Measurements from ENCODE around the gene CXCL14.

- TF ChIP-seq, protein P1, sequence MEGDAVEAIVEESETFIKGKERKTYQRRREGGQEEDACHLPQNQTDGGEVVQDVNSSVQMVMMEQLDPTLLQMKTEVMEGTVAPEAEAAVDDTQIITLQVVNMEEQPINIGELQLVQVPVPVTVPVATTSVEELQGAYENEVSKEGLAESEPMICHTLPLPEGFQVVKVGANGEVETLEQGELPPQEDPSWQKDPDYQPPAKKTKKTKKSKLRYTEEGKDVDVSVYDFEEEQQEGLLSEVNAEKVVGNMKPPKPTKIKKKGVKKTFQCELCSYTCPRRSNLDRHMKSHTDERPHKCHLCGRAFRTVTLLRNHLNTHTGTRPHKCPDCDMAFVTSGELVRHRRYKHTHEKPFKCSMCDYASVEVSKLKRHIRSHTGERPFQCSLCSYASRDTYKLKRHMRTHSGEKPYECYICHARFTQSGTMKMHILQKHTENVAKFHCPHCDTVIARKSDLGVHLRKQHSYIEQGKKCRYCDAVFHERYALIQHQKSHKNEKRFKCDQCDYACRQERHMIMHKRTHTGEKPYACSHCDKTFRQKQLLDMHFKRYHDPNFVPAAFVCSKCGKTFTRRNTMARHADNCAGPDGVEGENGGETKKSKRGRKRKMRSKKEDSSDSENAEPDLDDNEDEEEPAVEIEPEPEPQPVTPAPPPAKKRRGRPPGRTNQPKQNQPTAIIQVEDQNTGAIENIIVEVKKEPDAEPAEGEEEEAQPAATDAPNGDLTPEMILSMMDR (IDR thresholded peaks at IDR 0.05): no peak
- TF ChIP-seq SIN3A (IDR thresholded peaks at IDR 0.05; ENCODE audit: borderline replicate concordance, insufficient read depth, low read depth, low read length) (no peak), TCF7L2 (IDR thresholded peaks at IDR 0.05; ENCODE audit: low read depth, low read length) (no peak)
Observed at GRCh38 chr5:135578685-135579341, at the start of gene CXCL14.

Measured in Panc1 (cell line).